NCI-H1417 treated with DMSO at 0.1 percent for 48 hours (cell line): ENCODE measurements around the gene PCMTD2.
"Not testable (repeated sequence)": the region's sequence is repeated elsewhere in the genome, so short reads cannot be mapped to it uniquely, and the experiment has no call there.

ENCODE experiments used
- DNase-seq: peaks from one replicate; lab custom pipeline; 2025; lab: John Stamatoyannopoulos, UW

Gene PCMTD2

DNA sequence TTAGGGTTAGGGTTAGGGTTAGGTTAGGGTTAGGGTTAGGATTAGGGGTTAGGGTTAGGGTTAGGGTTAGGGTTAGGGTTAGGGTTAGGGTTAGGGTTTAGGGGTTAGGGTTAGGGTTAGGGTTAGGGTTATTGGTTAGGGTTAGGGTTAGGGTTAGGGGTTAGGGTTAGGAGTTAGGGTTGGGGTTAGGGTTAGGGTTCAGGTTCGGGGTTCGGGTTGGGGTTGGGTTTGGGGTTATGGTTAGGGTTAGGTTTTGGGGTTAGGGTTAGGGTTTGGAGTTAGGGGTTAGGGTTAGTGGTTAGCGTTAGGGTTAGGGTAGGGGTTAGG lies 31.7 kb downstream of the PCMTD2 start:
- DNase-seq, result not testable (repeated sequence)

DNA sequence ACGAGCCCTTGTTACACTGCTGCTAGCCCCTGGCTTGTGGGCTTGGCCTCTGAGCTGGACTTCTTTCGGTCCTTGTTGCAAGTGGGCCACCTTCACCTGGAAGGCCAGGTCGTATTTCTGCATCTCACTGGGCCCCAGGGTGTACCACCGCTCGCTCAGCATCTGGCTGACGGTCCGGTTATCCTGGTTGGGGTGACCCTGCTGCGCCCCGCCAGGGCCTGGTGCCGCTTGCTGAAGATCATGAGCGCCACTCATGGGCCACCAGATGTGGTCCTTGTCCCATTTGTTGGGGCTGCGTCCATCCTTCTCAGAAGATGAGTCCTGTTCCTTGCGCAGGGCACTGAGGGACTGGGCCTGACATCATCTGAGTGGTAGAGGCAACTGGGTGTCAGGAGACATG lies 36.6 kb downstream of the PCMTD2 start:
- DNase-seq, result not testable (repeated sequence)

DNA sequence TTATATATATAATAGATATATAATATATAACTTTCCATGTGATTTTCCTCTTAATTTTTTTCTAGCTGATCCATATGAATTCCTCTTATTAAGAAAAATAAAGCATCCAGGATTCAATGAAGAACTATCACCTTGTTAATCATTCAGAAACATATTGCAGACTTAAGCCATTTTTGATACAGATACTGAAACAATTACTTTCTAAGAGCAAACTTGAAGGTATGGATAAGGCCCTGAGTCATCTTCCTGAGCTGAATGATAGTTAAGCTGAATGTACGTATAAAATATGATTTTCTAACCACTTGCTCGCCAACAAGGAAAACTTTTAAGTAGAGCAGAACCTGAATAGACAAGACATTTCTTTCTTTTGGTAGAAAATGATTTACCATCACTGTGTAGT lies 47.5 kb downstream of the PCMTD2 start:
- not testable (repeated sequence) for DNase-seq

DNA sequence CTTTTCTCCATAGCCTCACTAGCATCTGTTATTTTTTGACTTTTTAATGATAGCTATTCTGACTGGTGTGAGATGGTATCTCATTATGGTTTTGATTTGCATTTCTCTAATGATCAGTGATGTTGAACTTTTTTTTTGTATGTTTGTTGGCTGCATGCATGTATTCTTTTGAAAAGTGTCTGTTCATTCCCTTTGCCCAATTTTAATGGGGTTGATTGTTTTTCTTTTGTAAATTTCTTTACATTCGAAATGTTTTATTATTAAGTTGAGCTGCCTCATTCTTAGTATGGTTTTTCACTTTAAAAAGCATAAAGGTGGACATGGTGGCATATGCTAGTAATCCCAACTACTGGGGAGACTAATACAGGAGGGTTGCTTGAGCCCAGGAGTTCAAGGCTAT lies 58.2 kb downstream of the PCMTD2 start:
- not testable (repeated sequence) for DNase-seq

DNA sequence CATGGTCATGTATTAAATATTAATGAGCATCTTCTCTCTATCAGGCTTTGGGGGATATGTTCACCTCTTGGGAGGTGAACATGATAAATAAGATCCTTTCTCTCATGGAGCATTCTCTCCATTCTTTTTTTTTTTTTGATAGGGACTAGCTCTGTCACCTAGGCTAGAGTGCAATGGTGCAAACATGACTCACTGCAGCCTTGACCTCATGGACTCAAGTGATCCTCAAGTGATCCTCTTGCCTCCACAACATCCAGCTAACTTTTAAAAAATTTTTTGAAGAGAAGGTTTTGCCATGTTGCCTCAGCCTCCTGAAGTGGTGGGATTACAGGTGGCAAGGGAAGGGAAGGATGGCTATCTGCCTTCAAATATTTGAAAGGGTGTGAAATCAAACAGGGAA lies 59.8 kb downstream of the PCMTD2 start:
- DNase-seq, result not testable (repeated sequence)

DNA sequence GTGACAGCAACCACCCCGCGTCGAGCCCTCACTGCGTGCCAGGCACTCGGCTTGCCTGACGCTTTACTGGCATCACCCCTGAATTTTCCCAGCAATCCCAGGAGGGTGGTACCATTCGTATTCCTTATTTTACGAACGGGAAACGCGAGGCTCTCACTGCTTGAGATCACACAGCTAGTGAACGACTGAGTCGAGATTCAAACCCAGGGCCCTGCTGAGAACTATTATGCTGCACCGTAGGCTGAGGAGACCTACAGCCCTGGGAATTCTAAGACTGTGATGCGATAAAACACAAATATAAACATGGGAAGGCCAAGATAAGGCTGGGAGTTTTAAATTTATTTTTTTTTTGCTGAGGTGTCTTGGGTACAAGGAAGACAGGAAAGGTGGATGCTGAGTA lies 60.3 kb downstream of the PCMTD2 start:
- DNase-seq, result not testable (repeated sequence)

DNA sequence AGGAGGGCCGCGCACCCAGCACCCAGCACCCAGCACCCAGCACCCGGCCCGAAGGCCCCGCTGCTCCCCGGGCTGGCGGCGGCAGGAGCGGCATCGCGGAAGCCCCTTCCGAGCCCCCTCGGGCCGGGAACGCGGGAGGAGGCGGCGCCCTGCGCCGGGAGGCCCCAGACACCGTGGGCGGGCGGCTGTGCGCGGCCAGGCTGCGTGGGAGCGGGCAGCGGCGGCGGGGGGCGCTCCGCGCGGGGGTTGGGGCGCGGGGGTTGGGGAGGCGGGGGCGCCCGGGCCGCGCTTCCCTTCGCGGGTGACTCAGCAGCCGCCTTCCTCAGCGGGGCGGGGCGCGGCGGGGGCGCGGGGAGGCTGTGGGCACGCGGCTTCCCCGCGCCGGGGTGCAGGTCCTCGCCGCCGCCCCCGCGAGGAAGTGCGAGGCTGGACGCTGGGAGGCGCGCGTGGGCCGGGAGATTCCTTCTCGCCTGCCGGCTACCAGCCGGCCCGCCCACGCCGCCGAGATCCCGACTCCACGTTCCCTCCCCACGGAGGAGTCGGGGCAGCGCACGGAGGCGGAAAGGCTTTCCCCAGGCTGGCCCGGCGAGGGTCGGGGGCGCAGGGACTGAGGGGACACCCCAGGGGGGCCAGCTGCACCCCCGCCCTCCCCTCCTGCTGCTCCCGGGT lies 61.0 kb downstream of the PCMTD2 start:
- DNase-seq, result not testable (repeated sequence)

DNA sequence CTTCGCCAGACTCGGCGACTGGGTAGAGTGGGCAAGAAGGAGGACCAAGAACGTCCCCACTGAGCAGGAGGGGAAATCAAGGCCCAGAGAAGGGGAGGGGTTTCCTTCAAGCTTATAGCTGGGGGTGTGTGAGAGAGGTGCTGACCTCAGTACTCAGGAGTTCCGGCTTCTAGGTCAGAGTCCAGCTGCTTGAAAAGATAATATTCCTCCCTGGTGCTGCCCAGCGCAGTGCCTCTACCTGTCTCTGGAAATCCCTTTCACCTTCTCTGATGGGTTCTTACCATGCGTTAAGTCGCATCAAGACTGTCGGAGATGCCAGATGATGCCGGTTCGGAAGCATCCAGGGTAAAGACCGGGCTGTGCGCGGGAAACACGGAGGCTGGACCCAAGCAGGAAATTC lies 61.8 kb downstream of the PCMTD2 start:
- not testable (repeated sequence) for DNase-seq

DNA sequence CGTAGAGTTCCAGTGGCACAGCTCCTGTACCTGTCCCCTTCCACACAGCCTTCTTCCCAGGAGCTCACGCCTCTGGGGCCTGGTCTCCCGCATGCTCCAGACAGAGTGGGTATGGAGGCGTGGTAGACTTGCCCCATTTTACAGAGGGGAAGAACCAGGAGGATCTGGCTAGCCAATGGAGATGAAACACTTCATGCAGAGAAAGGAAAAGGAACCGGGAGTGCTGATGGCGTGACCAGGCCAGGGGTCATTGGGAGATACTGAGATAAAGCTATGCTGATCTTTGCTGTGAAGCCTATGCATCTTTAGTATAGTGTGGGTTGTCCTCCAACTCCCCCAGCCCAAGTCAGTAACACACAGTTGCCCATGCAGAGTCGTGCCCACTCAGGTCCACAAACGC lies 62.5 kb downstream of the PCMTD2 start:
- not testable (repeated sequence) for DNase-seq

DNA sequence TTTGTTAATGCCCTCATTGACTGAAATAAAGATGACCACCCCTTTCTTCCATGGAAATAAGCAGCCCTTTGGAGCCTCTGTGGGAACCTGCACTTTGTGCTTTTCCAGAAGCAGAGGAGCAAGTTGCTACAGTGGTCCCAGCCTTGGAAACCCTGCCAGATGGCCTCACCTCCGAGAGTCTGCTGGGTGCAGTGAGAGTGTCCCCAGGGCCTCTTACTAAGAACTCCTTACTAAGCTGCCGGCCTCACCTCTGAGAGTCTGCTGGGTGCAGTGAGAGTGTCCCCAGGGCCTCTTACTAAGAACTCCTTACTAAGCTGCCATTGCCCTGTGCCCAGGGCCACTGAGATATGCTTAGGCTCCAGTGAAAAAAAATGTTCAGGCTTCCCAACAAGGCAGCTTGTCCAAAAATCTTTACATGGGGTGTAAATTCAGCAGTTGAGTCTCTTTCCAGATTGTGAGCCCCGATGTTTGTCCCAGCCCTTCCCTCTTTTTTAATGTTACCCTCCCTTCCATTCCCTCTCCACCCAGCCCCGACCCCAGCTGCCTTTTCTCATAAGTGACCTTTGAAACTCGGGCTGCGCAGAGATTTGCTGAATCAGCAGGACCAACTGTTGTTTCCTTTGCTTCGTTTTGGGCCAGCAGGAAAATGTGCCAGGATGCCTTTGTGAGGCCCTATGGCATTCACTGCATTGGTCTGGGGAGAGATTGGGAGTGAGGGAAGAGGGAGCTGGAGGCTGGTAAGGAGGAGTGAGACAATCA lies 66.7 kb downstream of the PCMTD2 start:
- DNase-seq, result not testable (repeated sequence)
